HepG2 (cell line): ENCODE measurements around the gene THSD8. TPM values are rescaled to one million over a fixed set of nuclear protein-coding genes. Genes with fewer than 3 reads are reported as not detected.
A peak's percentile ranks its signal among the peaks of the same experiment; 100 is the strongest.

Experiments
- BCL6 ChIP-seq: IDR thresholded peaks from 2 replicates; pipeline ENCODE4 v1.6.1; 2016; ENCODE audit warnings: missing genetic modification reagents, missing compliant biosample characterization
- BORCS8-MEF2B ChIP-seq: sonication (generic); formaldehyde crosslinking; IDR thresholded peaks from 2 replicates; pipeline ENCODE4 v1.8.0; 2022; ENCODE audit warnings: mild to moderate bottlenecking, missing genetic modification reagents
- DNMT3B ChIP-seq: conservative IDR thresholded peaks from 2 replicates; pipeline ENCODE4 v1.6.1; 2016; ENCODE audit warnings: missing biosample characterization, control low read depth
- DR1 ChIP-seq: sonication (generic); formaldehyde crosslinking; IDR thresholded peaks from 2 replicates; pipeline ENCODE4 v1.8.0; 2021; ENCODE audit warnings: mild to moderate bottlenecking, missing genetic modification reagents, inconsistent platforms
- ETS1 ChIP-seq: sonication (generic); formaldehyde crosslinking; IDR thresholded peaks from 2 replicates; pipeline ENCODE4 v1.4.0; 2020; ENCODE audit warnings: missing genetic modification reagents
- HDAC1 ChIP-seq: sonication (generic); formaldehyde crosslinking; IDR thresholded peaks from 2 replicates; pipeline ENCODE4 v1.5.1; 2020; ENCODE audit warnings: mild to moderate bottlenecking, missing genetic modification reagents
- HOXA9 ChIP-seq: sonication (generic); formaldehyde crosslinking; IDR thresholded peaks from 2 replicates; pipeline ENCODE4 v1.8.1; 2022; ENCODE audit warnings: missing genetic modification reagents, mild to moderate bottlenecking, moderate library complexity, borderline replicate concordance
- KDM4B ChIP-seq: sonication (generic); formaldehyde crosslinking; IDR thresholded peaks from 2 replicates; pipeline ENCODE4 v1.4.0; 2020; ENCODE audit warnings: missing genetic modification reagents
- PCBP1 ChIP-seq: fragments of 200-400 bp; formaldehyde crosslinking; IDR thresholded peaks from 2 replicates; pipeline ENCODE4 v1.6.1; 2017; ENCODE audit warnings: mild to moderate bottlenecking, low read depth, low read length, borderline replicate concordance
- POLR2G ChIP-seq: fragments of 200-400 bp; formaldehyde crosslinking; IDR thresholded peaks from 2 replicates; pipeline ENCODE4 v1.6.1; 2018; ENCODE audit warnings: mild to moderate bottlenecking, low read depth, low read length, moderate library complexity
- RELA ChIP-seq: sonication (generic); formaldehyde crosslinking; IDR thresholded peaks from 2 replicates; pipeline ENCODE4 v1.4.0; 2020; ENCODE audit warnings: missing genetic modification reagents
- RFXAP ChIP-seq: sonication (generic); formaldehyde crosslinking; IDR thresholded peaks from 2 replicates; pipeline ENCODE4 v1.4.0; 2020; ENCODE audit warnings: missing genetic modification reagents, borderline replicate concordance
- SRSF1 ChIP-seq: fragments of 200-400 bp; formaldehyde crosslinking; optimal IDR thresholded peaks from 2 replicates; pipeline ENCODE3; 2017; ENCODE audit warnings: mild to moderate bottlenecking, low read depth, low read length, moderate library complexity
- THAP11 ChIP-seq: IDR thresholded peaks from 2 replicates; pipeline ENCODE4 v1.6.1; 2016; ENCODE audit warnings: missing biosample characterization, missing genetic modification reagents
- ZMYM4 ChIP-seq: sonication (generic); formaldehyde crosslinking; IDR thresholded peaks from 2 replicates; pipeline ENCODE4 v1.8.1; 2023; ENCODE audit warnings: mild to moderate bottlenecking, missing genetic modification reagents
- ZNF329 ChIP-seq: sonication (generic); formaldehyde crosslinking; IDR thresholded peaks from 2 replicates; pipeline ENCODE4 v1.9.0; 2021; ENCODE audit warnings: low read depth, mild to moderate bottlenecking, missing genetic modification reagents
- ZNF451 ChIP-seq: sonication (generic); formaldehyde crosslinking; IDR thresholded peaks from 2 replicates; pipeline ENCODE4 v1.5.0; 2020; ENCODE audit warnings: mild to moderate bottlenecking, missing genetic modification reagents
- ZNF503 ChIP-seq: sonication (generic); formaldehyde crosslinking; IDR thresholded peaks from 2 replicates; pipeline ENCODE4 v1.4.0; 2020; ENCODE audit warnings: missing genetic modification reagents
- polyA plus RNA-seq, 8 experiments: library from polyadenylated mRNA; depleted of rRNA in 3 of 8; stranded (reverse) in 7 of 8; unstranded in 1 of 8; fragments of >200 nt; fragmentation: Illumina TruSeq in 4 of 8; extraction: Trizol in 4 of 8; gene quantifications; 2 replicates each; pipeline versions ENCODE4 v1.2.1 to v1.2.3, GENCODE V29; 2011 to 2016; ENCODE audit warnings: low read depth in 4 of 8, missing spikeins in 1 of 8, mixed read lengths in 1 of 8; ENCODE audit not compliant: insufficient read depth in 1 of 8
- total RNA-seq, 5 experiments: library from RNA; depleted of rRNA; stranded (reverse); fragments of >200 nt; fragmentation: Illumina TruSeq; extraction: Trizol; gene quantifications; 2 replicates each; pipeline ENCODE4 v1.2.3, GENCODE V29; 2016; ENCODE audit warnings: low read depth in 1 of 5
- TF ChIP-seq, protein P1 (sequence below): sonication (generic); formaldehyde crosslinking; IDR thresholded peaks from 2 replicates; pipeline ENCODE4 v1.9.0; 2022; ENCODE audit warnings: missing genetic modification reagents, mild to moderate bottlenecking, borderline replicate concordance
- TF ChIP-seq, protein P2 (sequence below): sonication (generic); formaldehyde crosslinking; IDR thresholded peaks from 2 replicates; pipeline ENCODE4 v1.4.0; 2020; ENCODE audit warnings: low read depth, missing genetic modification reagents
- TF ChIP-seq, protein P3 (sequence below): sonication (generic); formaldehyde crosslinking; IDR thresholded peaks from 2 replicates; pipeline ENCODE4 v1.4.0; 2020; ENCODE audit warnings: mild to moderate bottlenecking, missing genetic modification reagents

THSD8 gene
- total and polyA plus RNA-seq, 2 of the 13 experiments (the other 11 are each of a cell fraction or from before 2014, with no cell fraction given): 4.8 to 14.9 TPM

GRCh38 chr19:12791345-12792050, 10.4 kb upstream of the THSD8 start, which contains the start of gene JUNB (continued):
- TF ChIP-seq ETS1 (CRISPR knock-in tag) (no peak), BORCS8-MEF2B (peak; percentile 82), RELA (CRISPR knock-in tag) (0 out of 2 replicates have a peak, but pooled peaks have one; percentile 85), HOXA9 (no peak), KDM4B (CRISPR knock-in tag) (peak; percentile 95), ZNF329 (CRISPR knock-in tag) (peak; percentile 79; the same call in 1 of the 2 replicates), SRSF1 (peak; percentile 97), ZMYM4 (CRISPR knock-in tag) (peak; percentile 91), PCBP1 (0 out of 2 replicates have a peak, but pooled peaks have one; percentile 80), RFXAP (CRISPR knock-in tag) (peak; percentile 75; the same call in 1 of the 2 replicates), ZNF503 (CRISPR knock-in tag) (peak; percentile 81; the same call in 1 of the 2 replicates), DR1 (CRISPR knock-in tag) (peak; percentile 99), THAP11 (CRISPR knock-in tag) (peak; percentile 87), POLR2G (peak; percentile 100), BCL6 (CRISPR knock-in tag) (peak; percentile 78), DNMT3B (CRISPR knock-in tag) (no peak), ZNF451 (peak; percentile 67; the same call in 1 of the 2 replicates), HDAC1 (peak; percentile 98)
- TF ChIP-seq, protein P1, sequence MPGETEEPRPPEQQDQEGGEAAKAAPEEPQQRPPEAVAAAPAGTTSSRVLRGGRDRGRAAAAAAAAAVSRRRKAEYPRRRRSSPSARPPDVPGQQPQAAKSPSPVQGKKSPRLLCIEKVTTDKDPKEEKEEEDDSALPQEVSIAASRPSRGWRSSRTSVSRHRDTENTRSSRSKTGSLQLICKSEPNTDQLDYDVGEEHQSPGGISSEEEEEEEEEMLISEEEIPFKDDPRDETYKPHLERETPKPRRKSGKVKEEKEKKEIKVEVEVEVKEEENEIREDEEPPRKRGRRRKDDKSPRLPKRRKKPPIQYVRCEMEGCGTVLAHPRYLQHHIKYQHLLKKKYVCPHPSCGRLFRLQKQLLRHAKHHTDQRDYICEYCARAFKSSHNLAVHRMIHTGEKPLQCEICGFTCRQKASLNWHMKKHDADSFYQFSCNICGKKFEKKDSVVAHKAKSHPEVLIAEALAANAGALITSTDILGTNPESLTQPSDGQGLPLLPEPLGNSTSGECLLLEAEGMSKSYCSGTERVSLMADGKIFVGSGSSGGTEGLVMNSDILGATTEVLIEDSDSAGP: peak; percentile 67
- TF ChIP-seq, protein P2, sequence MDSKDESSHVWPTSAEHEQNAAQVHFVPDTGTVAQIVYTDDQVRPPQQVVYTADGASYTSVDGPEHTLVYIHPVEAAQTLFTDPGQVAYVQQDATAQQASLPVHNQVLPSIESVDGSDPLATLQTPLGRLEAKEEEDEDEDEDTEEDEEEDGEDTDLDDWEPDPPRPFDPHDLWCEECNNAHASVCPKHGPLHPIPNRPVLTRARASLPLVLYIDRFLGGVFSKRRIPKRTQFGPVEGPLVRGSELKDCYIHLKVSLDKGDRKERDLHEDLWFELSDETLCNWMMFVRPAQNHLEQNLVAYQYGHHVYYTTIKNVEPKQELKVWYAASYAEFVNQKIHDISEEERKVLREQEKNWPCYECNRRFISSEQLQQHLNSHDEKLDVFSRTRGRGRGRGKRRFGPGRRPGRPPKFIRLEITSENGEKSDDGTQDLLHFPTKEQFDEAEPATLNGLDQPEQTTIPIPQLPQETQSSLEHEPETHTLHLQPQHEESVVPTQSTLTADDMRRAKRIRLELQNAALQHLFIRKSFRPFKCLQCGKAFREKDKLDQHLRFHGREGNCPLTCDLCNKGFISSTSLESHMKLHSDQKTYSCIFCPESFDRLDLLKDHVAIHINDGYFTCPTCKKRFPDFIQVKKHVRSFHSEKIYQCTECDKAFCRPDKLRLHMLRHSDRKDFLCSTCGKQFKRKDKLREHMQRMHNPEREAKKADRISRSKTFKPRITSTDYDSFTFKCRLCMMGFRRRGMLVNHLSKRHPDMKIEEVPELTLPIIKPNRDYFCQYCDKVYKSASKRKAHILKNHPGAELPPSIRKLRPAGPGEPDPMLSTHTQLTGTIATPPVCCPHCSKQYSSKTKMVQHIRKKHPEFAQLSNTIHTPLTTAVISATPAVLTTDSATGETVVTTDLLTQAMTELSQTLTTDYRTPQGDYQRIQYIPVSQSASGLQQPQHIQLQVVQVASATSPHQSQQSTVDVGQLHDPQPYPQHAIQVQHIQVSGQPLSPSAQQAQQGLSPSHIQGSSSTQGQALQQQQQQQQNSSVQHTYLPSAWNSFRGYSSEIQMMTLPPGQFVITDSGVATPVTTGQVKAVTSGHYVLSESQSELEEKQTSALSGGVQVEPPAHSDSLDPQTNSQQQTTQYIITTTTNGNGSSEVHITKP (CRISPR knock-in tag): peak; percentile 96
- TF ChIP-seq, protein P3, sequence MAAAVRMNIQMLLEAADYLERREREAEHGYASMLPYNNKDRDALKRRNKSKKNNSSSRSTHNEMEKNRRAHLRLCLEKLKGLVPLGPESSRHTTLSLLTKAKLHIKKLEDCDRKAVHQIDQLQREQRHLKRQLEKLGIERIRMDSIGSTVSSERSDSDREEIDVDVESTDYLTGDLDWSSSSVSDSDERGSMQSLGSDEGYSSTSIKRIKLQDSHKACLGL (CRISPR knock-in tag): peak; percentile 69; the same call in 1 of the 2 replicates
